Measurements from ENCODE around the gene PNKD.
A peak's percentile ranks its signal among the peaks of the same experiment; 100 is the strongest.
"Not testable (repeated sequence)": the region's sequence is repeated elsewhere in the genome, so short reads cannot be mapped to it uniquely, and the experiment has no call there.

The PNKD gene

GRCh38 chr2:218293715-218294429, 23.6 kb downstream of the PNKD start:
- DNase-seq, result no peak

GRCh38 chr2:218294430-218295022, 24.2 kb downstream of the PNKD start:
- DNase-seq, result no peak

GRCh38 chr2:218295029-218295428, 24.7 kb downstream of the PNKD start:
- DNase-seq, result no peak

- no peak for DNase-seq
Observed at GRCh38 chr2:218296200-218296599, 25.9 kb downstream of the PNKD start.

- DNase-seq, result no peak
Observed at GRCh38 chr2:218296847-218297246, 26.5 kb downstream of the PNKD start.

GRCh38 chr2:218298314-218298875, 28.1 kb downstream of the PNKD start:
- no peak for DNase-seq

GRCh38 chr2:218300141-218300540, 29.8 kb downstream of the PNKD start:
- DNase-seq, result no peak

- peak; percentile 91 for DNase-seq
Observed at GRCh38 chr2:218301176-218301819, 31.0 kb downstream of the PNKD start.

- no peak for DNase-seq
Observed at GRCh38 chr2:218305383-218305782, 35.1 kb downstream of the PNKD start.

- DNase-seq, result no peak
Observed at GRCh38 chr2:218306184-218306920, 36.0 kb downstream of the PNKD start.

- DNase-seq, result no peak
Observed at GRCh38 chr2:218307415-218308090, 37.2 kb downstream of the PNKD start.

GRCh38 chr2:218310853-218311540, 40.7 kb downstream of the PNKD start:
- no peak for DNase-seq

- not testable (repeated sequence) for DNase-seq
Observed at GRCh38 chr2:218311541-218312266, 41.4 kb downstream of the PNKD start.

GRCh38 chr2:218312267-218312756, 42.0 kb downstream of the PNKD start:
- no peak for DNase-seq

GRCh38 chr2:218313356-218313755, 43.0 kb downstream of the PNKD start:
- no peak for DNase-seq

- not testable (repeated sequence) for DNase-seq
Observed at GRCh38 chr2:218314764-218315163, 44.4 kb downstream of the PNKD start.

GRCh38 chr2:218315397-218315796, 45.1 kb downstream of the PNKD start:
- DNase-seq, result no peak

GRCh38 chr2:218317303-218317630, 46.9 kb downstream of the PNKD start:
- DNase-seq, result no peak

- DNase-seq, result no peak
Observed at GRCh38 chr2:218317835-218318234, 47.5 kb downstream of the PNKD start.

GRCh38 chr2:218318241-218318640, 47.9 kb downstream of the PNKD start:
- DNase-seq, result peak; percentile 43

GRCh38 chr2:218319813-218320365, 49.6 kb downstream of the PNKD start:
- DNase-seq, result no peak
